ENCODE measurements around the gene NRG2. TPM values are rescaled to one million over a fixed set of nuclear protein-coding genes. Genes with fewer than 3 reads are reported as not detected.

NRG2 gene
- total and polyA plus RNA-seq, 2 of the 8 experiments (the other 6 are each of a cell fraction or from before 2014, with no cell fraction given): 0.27 to 0.54 TPM

GRCh38 chr5:140054086-140054689, 11.1 kb upstream of the NRG2 start (continued):
- TF ChIP-seq HDAC6 (IDR thresholded peaks at IDR 0.05; ENCODE audit: low read depth, low read length): no peak

Data from H1 (cell line).